B cell (primary cell): ENCODE results near the gene CNKSR2. TPM values are rescaled to one million over a fixed set of nuclear protein-coding genes. Genes with fewer than 3 reads are reported as not detected.

Source experiments
- ATAC-seq: fragments of 200-7000 bp; cut with Tn5 transposase; one replicate; pipeline ENCODE4 v1.10.0; 2021; ENCODE audit warnings: low read depth, mild to moderate bottlenecking, moderate number of reproducible peaks, moderate library complexity
- CTCF ChIA-PET: fragments of 350-600 bp; sonication (Branson Sonifier 250); formaldehyde crosslinking; loops from one replicate; lab custom pipeline; 2021; ENCODE audit warnings: antibody characterized with exemption, inconsistent platforms; lab: Charles Lee
- POLR2A ChIA-PET: fragments of 350-600 bp; sonication (Branson Sonifier 250); formaldehyde crosslinking; loops from one replicate; lab custom pipeline; 2021; ENCODE audit warnings: antibody characterized with exemption; lab: Charles Lee
- DNase-seq: peaks from one replicate; pipeline ENCODE4 v3.0.0; 2013
- H2AFZ ChIP-seq: 2 replicates; pipeline ENCODE4 v1.6.1; 2012; ENCODE audit warnings: mild to moderate bottlenecking, low read depth, low read length; ENCODE audit not compliant: insufficient read depth, poor library complexity, severe bottlenecking
- H3K27ac ChIP-seq, 2 donors: 1 replicate in 1 of 2; 2 replicates in 1 of 2; pipeline ENCODE4 v1.5.1; 2012 to 2013; ENCODE audit warnings: low read length in 2 of 2, mild to moderate bottlenecking in 2 of 2, moderate library complexity in 1 of 2
- H3K27me3 ChIP-seq, 4 experiments: fragments of 200-600 bp in 1 of 4; sonication (generic) in 1 of 4; replicated peaks in 1 of 4; 1 replicate in 2 of 4; 2 replicates in 2 of 4; pipeline versions ENCODE4 v1.6.1 to v1.7.0; 2013 to 2016; ENCODE audit warnings: low read length in 3 of 4, mild to moderate bottlenecking in 2 of 4, mixed read lengths in 1 of 4, moderate library complexity in 1 of 4; ENCODE audit not compliant: insufficient read depth in 4 of 4, control insufficient read depth in 3 of 4; ENCODE audit errors: control extremely low read depth in 1 of 4
- H3K36me3 ChIP-seq, 2 experiments: replicated peaks in 1 of 2; 1 replicate in 1 of 2; 2 replicates in 1 of 2; pipeline versions ENCODE4 v1.6.1 to v1.7.1; 2013; ENCODE audit warnings: low read length in 1 of 2; ENCODE audit not compliant: insufficient read depth in 2 of 2, control insufficient read depth in 1 of 2; ENCODE audit errors: control extremely low read depth in 1 of 2, extremely low read depth in 1 of 2
- H3K4me1 ChIP-seq, 2 donors: fragments of 200-600 bp in 1 of 2; sonication (generic) in 1 of 2; 1 replicate in 1 of 2; 2 replicates in 1 of 2; pipeline versions ENCODE4 v1.5.1 to v1.6.1; 2013 to 2017; ENCODE audit warnings: low read length in 2 of 2; ENCODE audit not compliant: control insufficient read depth in 2 of 2, insufficient read depth in 2 of 2
- H3K4me2 ChIP-seq: replicated peaks from 2 replicates; pipeline ENCODE3; 2012; ENCODE audit warnings: mild to moderate bottlenecking, low read depth, low read length; ENCODE audit not compliant: poor library complexity, severe bottlenecking
- H3K4me3 ChIP-seq, 5 experiments: fragments of 200-600 bp in 1 of 5; sonication (generic) in 1 of 5; 1 replicate in 3 of 5; 2 replicates in 2 of 5; pipeline versions ENCODE4 v1.5.1 to v1.7.0; 2011 to 2016; ENCODE audit warnings: low read length in 4 of 5, mild to moderate bottlenecking in 4 of 5, low read depth in 2 of 5, control low read depth in 1 of 5, moderate library complexity in 1 of 5; ENCODE audit not compliant: insufficient read depth in 1 of 5; ENCODE audit errors: control extremely low read depth in 1 of 5, extremely low read depth in 1 of 5
- H3K79me2 ChIP-seq: fragments of 200-600 bp; sonication (generic); one replicate; pipeline ENCODE4 v1.6.0; 2016; ENCODE audit warnings: low read length; ENCODE audit not compliant: control insufficient read depth, insufficient read depth
- H3K9ac ChIP-seq: fragments of 200-600 bp; sonication (generic); 2 replicates; pipeline ENCODE4 v1.6.1; 2017; ENCODE audit warnings: mild to moderate bottlenecking, low read length, moderate library complexity
- H3K9me3 ChIP-seq, 3 donors: one replicate each; pipeline versions ENCODE4 v1.6.1 to v1.7.1; 2013; ENCODE audit warnings: low read length in 2 of 3; ENCODE audit not compliant: control insufficient read depth in 2 of 3, insufficient read depth in 1 of 3; ENCODE audit errors: control extremely low read depth in 1 of 3
- H4K20me1 ChIP-seq: 2 replicates; pipeline ENCODE4 v1.6.0; 2012; ENCODE audit warnings: mild to moderate bottlenecking, low read length; ENCODE audit not compliant: insufficient read depth, control insufficient read depth, poor library complexity, severe bottlenecking
- H3K27ac Mint-ChIP-seq: one replicate; pipeline ENCODE4 v1.8.0; 2021; ENCODE audit warnings: mixed read lengths
- H3K27me3 Mint-ChIP-seq: one replicate; pipeline ENCODE4 v1.8.0; 2021; ENCODE audit warnings: mixed read lengths
- H3K4me1 Mint-ChIP-seq: one replicate; pipeline ENCODE4 v1.8.0; 2021; ENCODE audit warnings: mixed read lengths
- H3K4me3 Mint-ChIP-seq: one replicate; pipeline ENCODE4 v1.8.0; 2021; ENCODE audit warnings: mixed read lengths
- H3K9me3 Mint-ChIP-seq: one replicate; pipeline ENCODE4 v1.8.0; 2022; ENCODE audit warnings: mixed read lengths; ENCODE audit not compliant: insufficient read depth
- EZH2 ChIP-seq: IDR thresholded peaks from 2 replicates; pipeline ENCODE4 v1.6.1; 2012; ENCODE audit warnings: borderline replicate concordance, low read depth, mild to moderate bottlenecking, moderate library complexity, low read length; ENCODE audit not compliant: insufficient read depth, poor library complexity, severe bottlenecking
- WGBS: methylation state at CpG from one replicate; pipeline ENCODE4 v1.1.5; 2013; ENCODE audit warnings: missing lambda C conversion rate; ENCODE audit not compliant: insufficient coverage; 5-methylcytosine and 5-hydroxymethylcytosine counted together
- intact Hi-C: fragments of 100-400 bp; cut with micrococcal nuclease; formaldehyde crosslinking; loops from one replicate; pipeline ENCODE4 v1.10.0; 2022
- polyA plus RNA-seq: library from polyadenylated mRNA; depleted of rRNA; stranded (reverse); fragments of >200 nt; gene quantifications from 2 replicates; pipeline ENCODE4 v1.2.3, GENCODE V29; 2012
- total RNA-seq, 2 donors: library from RNA; stranded (reverse); fragments of 120-200 nt in 1 of 2; gene quantifications; 1 replicate in 1 of 2; 2 replicates in 1 of 2; pipeline versions ENCODE4 v1.2.3 to v1.2.4, GENCODE V29; 2013 to 2022
- TF ChIP-seq, protein P1 (sequence below): fragments of 200-600 bp; IDR thresholded peaks from one replicate; pipeline ENCODE4 v1.8.0; 2022; ENCODE audit warnings: antibody characterized with exemption, mild to moderate bottlenecking

CNKSR2 gene
- total and polyA plus RNA-seq, 2 donors (not counting 1 experiment from before 2014, with no cell fraction given), result 11.5 to 18.8 TPM

DNA sequence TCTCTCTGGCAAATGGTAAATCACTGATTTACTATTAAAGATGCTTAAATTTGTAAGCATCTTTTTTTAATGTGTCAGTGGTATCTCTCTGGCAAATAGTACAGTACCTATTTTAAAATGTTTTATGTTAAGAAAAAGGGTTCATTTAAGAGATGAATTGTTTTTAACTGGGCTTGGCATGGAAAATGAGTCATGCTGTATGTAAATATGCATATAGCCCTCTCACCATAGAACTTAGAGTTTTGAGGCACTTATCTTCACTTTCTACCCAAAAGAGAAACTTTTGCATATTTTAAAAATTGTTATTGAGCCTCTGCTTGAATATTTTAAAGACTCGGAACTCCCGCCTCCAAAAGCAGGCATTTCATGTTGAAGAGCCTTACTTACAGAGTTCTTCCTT lies 246.0 kb downstream of the CNKSR2 start:
- H3K79me2 ChIP-seq, result no peaks in the 10 kb centered on the region
- H4K20me1 ChIP-seq, result no peaks in the 10 kb centered on the region
- no peak overlapping the region for H3K4me2 ChIP-seq
- no peaks in the 10 kb centered on the region for H3K27me3 ChIP-seq
- WGBS, result no CpG with 5 or more reads among the region's 2 CpGs
- H3K27ac Mint-ChIP-seq, result no peak overlapping the region
- no peaks in the 10 kb centered on the region for H3K4me1 Mint-ChIP-seq
- TF ChIP-seq, protein P1, sequence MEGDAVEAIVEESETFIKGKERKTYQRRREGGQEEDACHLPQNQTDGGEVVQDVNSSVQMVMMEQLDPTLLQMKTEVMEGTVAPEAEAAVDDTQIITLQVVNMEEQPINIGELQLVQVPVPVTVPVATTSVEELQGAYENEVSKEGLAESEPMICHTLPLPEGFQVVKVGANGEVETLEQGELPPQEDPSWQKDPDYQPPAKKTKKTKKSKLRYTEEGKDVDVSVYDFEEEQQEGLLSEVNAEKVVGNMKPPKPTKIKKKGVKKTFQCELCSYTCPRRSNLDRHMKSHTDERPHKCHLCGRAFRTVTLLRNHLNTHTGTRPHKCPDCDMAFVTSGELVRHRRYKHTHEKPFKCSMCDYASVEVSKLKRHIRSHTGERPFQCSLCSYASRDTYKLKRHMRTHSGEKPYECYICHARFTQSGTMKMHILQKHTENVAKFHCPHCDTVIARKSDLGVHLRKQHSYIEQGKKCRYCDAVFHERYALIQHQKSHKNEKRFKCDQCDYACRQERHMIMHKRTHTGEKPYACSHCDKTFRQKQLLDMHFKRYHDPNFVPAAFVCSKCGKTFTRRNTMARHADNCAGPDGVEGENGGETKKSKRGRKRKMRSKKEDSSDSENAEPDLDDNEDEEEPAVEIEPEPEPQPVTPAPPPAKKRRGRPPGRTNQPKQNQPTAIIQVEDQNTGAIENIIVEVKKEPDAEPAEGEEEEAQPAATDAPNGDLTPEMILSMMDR, result no peak
- TF ChIP-seq EZH2, result no peak
- ATAC-seq (no peak), DNase-seq (no peak)
- POLR2A ChIA-PET, result no interaction called here
- intact Hi-C loops, result no loop called here
- H3K4me1 ChIP-seq, result no peaks in the 10 kb centered on the region
- H3K36me3 ChIP-seq, result no peaks in the 10 kb centered on the region
- no peak overlapping the region for H2AFZ ChIP-seq
- H3K9ac ChIP-seq, result no peak overlapping the region
- CTCF ChIA-PET, result no interaction called here
- no peak overlapping the region for H3K27ac ChIP-seq
- H3K4me3 Mint-ChIP-seq, result no peak overlapping the region
- H3K9me3 Mint-ChIP-seq, result no peaks in the 10 kb centered on the region
- no peaks in the 10 kb centered on the region for H3K27me3 Mint-ChIP-seq
- H3K4me3 ChIP-seq, result no peak overlapping the region
- no peaks in the 10 kb centered on the region for H3K9me3 ChIP-seq

DNA sequence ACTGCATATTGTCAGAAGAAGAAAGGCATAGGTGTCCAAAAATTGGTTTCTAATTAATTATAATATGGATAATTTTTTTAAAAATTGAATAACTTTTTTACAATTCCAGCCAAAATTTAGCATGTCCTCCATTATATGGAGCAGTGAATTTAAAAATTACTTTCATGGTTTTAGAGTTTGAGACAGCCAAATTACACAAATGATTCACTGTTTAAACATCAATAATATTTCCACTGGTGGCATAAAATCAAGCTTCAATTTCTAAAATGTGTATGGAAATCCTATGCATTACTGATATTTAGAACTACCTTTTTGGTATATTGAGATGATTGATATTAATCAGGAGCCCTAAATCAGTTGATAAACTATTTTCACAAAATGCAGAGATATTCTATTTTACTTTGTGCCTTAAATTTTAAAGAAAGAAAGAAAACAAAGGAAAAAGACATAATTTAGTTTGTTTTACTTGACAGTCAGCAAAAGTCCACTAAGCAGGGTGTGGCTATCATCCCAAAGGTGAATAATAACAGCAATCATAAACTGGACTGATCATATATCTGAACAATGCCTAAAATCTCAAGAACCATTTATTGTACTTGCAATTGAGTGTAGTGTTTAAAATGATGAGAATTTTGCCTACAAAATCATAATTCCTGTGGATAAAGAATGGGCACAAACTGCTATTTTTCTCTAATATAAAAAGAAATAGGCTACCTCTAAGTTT lies 249.7 kb downstream of the CNKSR2 start:
- CTCF ChIA-PET, result no interaction called here
- H3K4me3 Mint-ChIP-seq, result no peak overlapping the region

More for the DNA sequence above, 249.7 kb downstream of the CNKSR2 start:
- ATAC-seq (no peak), DNase-seq (no peak)
- no peak overlapping the region for H3K4me3 ChIP-seq
- no peaks in the 10 kb centered on the region for H3K27me3 ChIP-seq
- intact Hi-C loops, result no loop called here
- H3K4me1 ChIP-seq, result no peaks in the 10 kb centered on the region
- POLR2A ChIA-PET, result no interaction called here
- H3K4me1 Mint-ChIP-seq, result no peaks in the 10 kb centered on the region
- H3K79me2 ChIP-seq, result no peaks in the 10 kb centered on the region
- no peak for TF ChIP-seq EZH2
- TF ChIP-seq, protein P1, result no peak
- H3K9ac ChIP-seq, result no peak overlapping the region
- H3K4me2 ChIP-seq, result no peak overlapping the region
- no peak overlapping the region for H3K27ac Mint-ChIP-seq
- no peak overlapping the region for H3K27ac ChIP-seq
- no peaks in the 10 kb centered on the region for H3K27me3 Mint-ChIP-seq
- no peaks in the 10 kb centered on the region for H3K36me3 ChIP-seq
- peaks cover 3% of the 10 kb centered on the region for H3K9me3 Mint-ChIP-seq
- no peak overlapping the region for H2AFZ ChIP-seq
- H4K20me1 ChIP-seq, result no peaks in the 10 kb centered on the region
- H3K9me3 ChIP-seq, result no peaks in the 10 kb centered on the region
